IgD-negative memory B cell (primary cell): Measurements from ENCODE around the gene ITIH3. TPM values are rescaled to one million over a fixed set of nuclear protein-coding genes. Genes with fewer than 3 reads are reported as not detected.

Experiments
- H3K27ac Mint-ChIP-seq, 3 donors: one replicate each; pipeline ENCODE4 v1.8.0; 2020 to 2022; ENCODE audit warnings: mild to moderate bottlenecking in 3 of 3, mixed read lengths in 3 of 3, moderate library complexity in 1 of 3
- H3K27me3 Mint-ChIP-seq: one replicate; pipeline ENCODE4 v1.8.0; 2021; ENCODE audit warnings: mixed read lengths
- H3K36me3 Mint-ChIP-seq: one replicate; pipeline ENCODE4 v1.8.0; 2020; ENCODE audit warnings: mild to moderate bottlenecking, mixed read lengths
- H3K4me1 Mint-ChIP-seq, 3 donors: one replicate each; pipeline ENCODE4 v1.8.0; 2020 to 2022; ENCODE audit warnings: mixed read lengths in 3 of 3, mild to moderate bottlenecking in 1 of 3
- H3K4me3 Mint-ChIP-seq, 4 donors: one replicate each; pipeline ENCODE4 v1.8.0; 2020 to 2022; ENCODE audit warnings: mild to moderate bottlenecking in 4 of 4, mixed read lengths in 4 of 4, moderate library complexity in 3 of 4
- H3K9me3 Mint-ChIP-seq, 3 donors: one replicate each; pipeline ENCODE4 v1.8.0; 2020 to 2021; ENCODE audit warnings: mixed read lengths in 3 of 3, mild to moderate bottlenecking in 1 of 3
- polyA plus RNA-seq: library from polyadenylated mRNA; unstranded; fragments of 300-500 nt; fragmentation: Illumina TruSeq; gene quantifications from one replicate; pipeline ENCODE4 v1.2.3, GENCODE V29; 2021

Gene ITIH3
- polyA plus RNA-seq, 1 donor from 2014 or later: not detected

DNA sequence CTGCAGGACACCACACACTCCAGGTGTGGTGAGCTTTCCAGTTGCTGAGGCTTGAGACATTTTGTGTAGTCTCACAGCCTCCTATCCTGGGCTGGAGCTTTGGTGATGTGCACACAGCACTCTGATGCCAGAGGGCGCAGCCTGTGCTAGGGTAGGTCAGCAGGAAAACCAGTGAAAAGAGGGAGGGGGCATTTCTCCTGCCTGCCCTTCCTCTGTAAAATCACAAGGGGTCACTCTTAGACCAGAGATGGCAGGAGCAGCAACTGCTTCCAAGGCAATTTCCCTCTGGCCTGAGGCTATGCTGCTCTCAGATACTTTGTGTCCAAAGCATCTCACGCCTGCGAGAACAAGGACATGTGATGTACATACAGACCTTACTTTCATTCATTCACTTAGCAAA lies 56.8 kb downstream of the ITIH3 start:
- Mint-ChIP-seq H3K4me1 (no peaks in the 10 kb centered on the region), H3K36me3 (peaks cover 2% of the 10 kb centered on the region), H3K27me3 (no peaks in the 10 kb centered on the region), H3K4me3 (no peak overlapping the region), H3K27ac (no peak overlapping the region), H3K9me3 (no peaks in the 10 kb centered on the region)

DNA sequence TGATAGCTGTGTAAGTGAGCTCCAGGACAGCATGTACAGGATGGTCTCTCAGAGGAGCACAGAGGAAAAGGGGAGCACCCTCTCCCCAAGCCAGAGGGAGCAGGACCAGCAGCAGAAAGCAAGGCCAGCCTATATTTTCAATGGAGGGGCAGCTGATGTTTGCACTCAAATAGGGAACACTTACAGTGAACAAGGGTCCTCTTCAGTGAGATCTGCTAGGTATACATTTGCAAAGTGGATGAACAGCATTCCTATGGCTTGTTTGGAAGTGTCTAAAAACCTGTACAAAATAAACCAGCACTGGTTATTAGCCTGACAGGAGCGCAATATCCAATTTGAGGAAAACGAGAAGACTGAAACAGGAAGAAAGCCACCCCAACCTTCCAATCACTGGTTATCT lies 57.8 kb downstream of the ITIH3 start:
- Mint-ChIP-seq H3K27me3 (no peaks in the 10 kb centered on the region), H3K27ac (no peak overlapping the region), H3K36me3 (peaks cover 2% of the 10 kb centered on the region), H3K4me3 (peak overlapping the region in 1 of 4 donors; percentile 25), H3K9me3 (no peaks in the 10 kb centered on the region), H3K4me1 (no peaks in the 10 kb centered on the region)

DNA sequence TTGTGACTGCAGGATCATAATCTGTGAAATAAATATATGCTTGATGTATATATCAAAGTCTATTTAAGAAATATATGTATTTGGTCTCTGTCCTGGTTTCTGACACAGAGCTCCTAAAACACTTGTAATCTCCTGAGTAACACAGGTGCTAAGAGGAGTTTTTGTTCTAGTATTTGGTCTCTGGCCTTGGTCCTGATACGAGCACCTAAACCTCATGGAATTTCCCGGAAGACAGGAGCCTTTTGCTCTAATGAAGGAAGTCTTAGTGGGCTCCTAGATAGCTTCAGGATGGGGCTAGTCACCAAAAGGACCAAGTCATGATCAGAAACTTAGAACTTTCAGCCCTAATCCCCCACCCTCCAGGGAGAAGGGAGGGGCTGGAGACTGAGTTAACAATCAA lies 59.4 kb downstream of the ITIH3 start:
- no peak overlapping the region for H3K4me3 Mint-ChIP-seq
- no peaks in the 10 kb centered on the region for H3K4me1 Mint-ChIP-seq
- peaks cover 4% of the 10 kb centered on the region for H3K36me3 Mint-ChIP-seq
- H3K27ac Mint-ChIP-seq: no peak overlapping the region
- no peaks in the 10 kb centered on the region for H3K9me3 Mint-ChIP-seq
- no peaks in the 10 kb centered on the region for H3K27me3 Mint-ChIP-seq

DNA sequence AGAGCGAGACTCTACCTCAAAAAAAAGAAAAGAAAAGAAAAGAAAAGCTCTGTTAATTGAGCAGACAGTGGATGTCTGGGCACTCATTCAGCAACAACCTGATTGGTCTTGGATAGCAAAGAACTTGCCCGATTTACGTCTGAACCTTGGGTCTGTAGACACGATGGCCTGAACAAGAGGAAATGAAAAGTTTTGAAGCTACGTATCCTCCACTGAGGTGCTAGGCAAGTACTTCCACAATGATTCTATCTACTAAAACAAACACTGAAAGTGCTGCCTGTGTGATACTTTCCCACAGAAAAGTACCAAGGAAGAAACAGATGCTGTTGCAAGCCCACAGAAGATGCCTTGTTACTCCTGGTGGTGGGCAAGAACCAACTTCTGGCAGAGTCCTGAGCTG lies 62.1 kb downstream of the ITIH3 start:
- no peak overlapping the region for H3K4me3 Mint-ChIP-seq
- no peaks in the 10 kb centered on the region for H3K27me3 Mint-ChIP-seq
- H3K36me3 Mint-ChIP-seq: peaks cover 4% of the 10 kb centered on the region
- H3K9me3 Mint-ChIP-seq: no peaks in the 10 kb centered on the region
- peaks cover 0 to 7% (median 2%) of the 10 kb centered on the region in 3 donors for H3K4me1 Mint-ChIP-seq
- no peak overlapping the region for H3K27ac Mint-ChIP-seq

DNA sequence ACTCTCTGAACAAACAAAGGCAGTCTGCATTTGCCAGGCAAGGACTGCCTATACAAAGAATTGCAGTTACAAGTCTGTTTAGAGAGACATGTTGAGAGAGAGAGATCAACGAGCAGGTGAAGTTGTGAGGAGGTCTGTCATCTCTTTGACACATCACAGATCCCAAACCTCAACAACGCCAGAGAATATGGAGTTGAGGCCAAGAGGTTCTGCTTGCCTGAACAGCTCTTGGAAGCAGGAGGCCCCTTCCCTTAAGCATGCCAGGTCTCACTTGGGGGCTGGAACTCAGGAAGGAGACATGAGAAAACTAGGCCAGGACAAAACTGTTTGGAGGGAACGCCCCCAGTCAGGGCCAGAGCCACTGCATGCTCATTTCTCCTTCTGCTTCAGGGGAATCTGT lies 62.5 kb downstream of the ITIH3 start:
- H3K4me1 Mint-ChIP-seq: peaks cover 0 to 7% (median 5%) of the 10 kb centered on the region in 3 donors
- no peak overlapping the region for H3K4me3 Mint-ChIP-seq
- no peaks in the 10 kb centered on the region for H3K9me3 Mint-ChIP-seq
- H3K36me3 Mint-ChIP-seq: peaks cover 1% of the 10 kb centered on the region
- no peak overlapping the region for H3K27ac Mint-ChIP-seq
- no peaks in the 10 kb centered on the region for H3K27me3 Mint-ChIP-seq

DNA sequence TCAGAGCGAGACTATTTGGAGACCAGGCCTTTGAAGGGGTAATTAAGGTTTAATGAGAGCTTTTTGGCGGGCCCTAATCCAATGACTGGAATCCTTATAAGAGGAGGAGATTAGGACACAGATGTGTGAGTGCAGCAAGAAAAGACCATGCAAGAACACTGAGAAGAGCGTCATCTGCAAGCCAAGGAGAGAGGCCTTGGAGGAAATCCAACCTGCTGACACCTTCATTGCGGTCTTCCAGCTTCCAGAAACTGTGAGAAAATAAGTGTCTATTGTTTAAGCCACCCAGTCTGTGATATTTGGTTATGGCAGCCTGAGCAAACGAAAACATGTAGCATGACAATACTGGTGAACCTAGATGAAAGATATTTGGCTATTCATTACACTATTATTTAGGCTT lies 63.3 kb downstream of the ITIH3 start:
- Mint-ChIP-seq H3K27ac (no peak overlapping the region), H3K9me3 (no peaks in the 10 kb centered on the region), H3K4me3 (no peak overlapping the region), H3K36me3 (peaks cover 5% of the 10 kb centered on the region), H3K27me3 (no peaks in the 10 kb centered on the region), H3K4me1 (peaks cover 0 to 7% (median 5%) of the 10 kb centered on the region in 3 donors)

Other genes starting within 250 kb of the ITIH3 start
- gene PBRM1, start 108.9 kb upstream of the ITIH3 start, polyA plus RNA-seq: 81.1 TPM
- gene GNL3, start 108.8 kb upstream of the ITIH3 start, polyA plus RNA-seq: 64.0 TPM
- gene GLT8D1, start 89.0 kb upstream of the ITIH3 start, polyA plus RNA-seq: 38.0 TPM
- 326 TPM for gene SPCS1, start 88.7 kb upstream of the ITIH3 start, polyA plus RNA-seq
- 11.3 TPM for gene NEK4, start 23.9 kb upstream of the ITIH3 start, polyA plus RNA-seq
- not detected for gene ITIH1, start 17.2 kb upstream of the ITIH3 start, polyA plus RNA-seq
- gene ITIH4, start 35.9 kb downstream of the ITIH3 start, polyA plus RNA-seq: not detected
- not detected for gene MUSTN1, start 40.2 kb downstream of the ITIH3 start, polyA plus RNA-seq
- gene STIMATE, start 102.8 kb downstream of the ITIH3 start, polyA plus RNA-seq: 8.3 TPM